Fibroblast of upper back skin (primary cell): Measurements from ENCODE around the gene CERK.
"Not testable (repeated sequence)": the region's sequence is repeated elsewhere in the genome, so short reads cannot be mapped to it uniquely, and the experiment has no call there.

Source experiments
- DNase-seq: peaks from one replicate; pipeline ENCODE4 v3.0.0-alpha.2; 2013

CERK gene

GRCh38 chr22:46748908-46749675, 11.0 kb upstream of the CERK start:
- DNase-seq, result peak; percentile 40

- no peak for DNase-seq
These were observed 10.3 kb upstream of the CERK start for GRCh38 chr22:46748206-46748907.

GRCh38 chr22:46747646-46748045, 9.6 kb upstream of the CERK start:
- no peak for DNase-seq

GRCh38 chr22:46746620-46747019, 8.6 kb upstream of the CERK start:
- DNase-seq, result no peak

GRCh38 chr22:46746192-46746591, 8.1 kb upstream of the CERK start:
- DNase-seq, result no peak

- no peak for DNase-seq
These were observed 6.5 kb upstream of the CERK start for GRCh38 chr22:46744581-46744980.

- no peak for DNase-seq
These were observed 4.6 kb upstream of the CERK start for GRCh38 chr22:46742576-46743221.

GRCh38 chr22:46741974-46742519, 4.0 kb upstream of the CERK start:
- DNase-seq, result no peak

GRCh38 chr22:46740910-46741780, 3.1 kb upstream of the CERK start:
- no peak for DNase-seq

GRCh38 chr22:46739094-46739870, 1.2 kb upstream of the CERK start:
- peak; percentile 39 for DNase-seq

GRCh38 chr22:46738647-46739093, 618 bp upstream of the CERK start:
- peak; percentile 20 for DNase-seq

- DNase-seq, result peak; percentile 23
These were observed 712 bp downstream of the CERK start for GRCh38 chr22:46737105-46737975.

- no peak for DNase-seq
These were observed 1.3 kb downstream of the CERK start for GRCh38 chr22:46736705-46737104.

GRCh38 chr22:46735747-46736608, 2.1 kb downstream of the CERK start:
- DNase-seq, result no peak

- DNase-seq, result no peak
These were observed 3.1 kb downstream of the CERK start for GRCh38 chr22:46734830-46735453.

GRCh38 chr22:46734213-46734722, 3.8 kb downstream of the CERK start:
- DNase-seq, result not testable (repeated sequence)

GRCh38 chr22:46732513-46732912, 5.5 kb downstream of the CERK start:
- DNase-seq, result no peak

GRCh38 chr22:46732041-46732379, 6.0 kb downstream of the CERK start:
- DNase-seq, result no peak
